ENCODE results near the gene ZNF436.

DNA sequence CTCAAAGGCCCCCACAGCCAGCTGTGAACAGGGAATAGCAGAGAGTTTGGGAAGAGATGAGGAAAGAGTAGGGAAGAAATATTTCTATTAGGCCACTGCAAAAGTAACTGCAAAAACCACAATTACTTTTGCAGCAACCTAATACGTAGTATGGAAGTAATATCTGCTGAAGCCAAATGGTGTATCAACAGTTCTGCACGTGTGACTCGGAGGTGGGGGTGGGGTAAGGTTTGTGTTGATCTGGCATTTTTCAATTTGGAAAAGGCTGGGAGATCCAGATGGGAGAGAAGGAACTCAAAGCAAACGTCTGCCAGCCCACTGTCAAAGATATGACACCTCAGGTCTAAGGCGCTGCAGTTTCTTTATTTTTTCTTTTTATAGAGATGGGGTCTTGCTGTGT lies 11.1 kb upstream of the ZNF436 start:
- TF ChIP-seq RAD21 (IDR thresholded peaks at IDR 0.05; ENCODE audit: low read depth): no peak
- TF ChIP-seq CREB1 (IDR thresholded peaks at IDR 0.05; ENCODE audit: low read depth): no peak
- TF ChIP-seq EGR1 (IDR thresholded peaks at IDR 0.05): no peak
- TF ChIP-seq FOXM1 (IDR thresholded peaks at IDR 0.05; ENCODE audit: borderline replicate concordance, low read depth): no peak
- no peak for TF ChIP-seq YY1 (IDR thresholded peaks at IDR 0.05; ENCODE audit: low read depth)
- no peak for TF ChIP-seq ZBTB7A (IDR thresholded peaks at IDR 0.05; ENCODE audit: low read depth)
- TF ChIP-seq, protein P1, sequence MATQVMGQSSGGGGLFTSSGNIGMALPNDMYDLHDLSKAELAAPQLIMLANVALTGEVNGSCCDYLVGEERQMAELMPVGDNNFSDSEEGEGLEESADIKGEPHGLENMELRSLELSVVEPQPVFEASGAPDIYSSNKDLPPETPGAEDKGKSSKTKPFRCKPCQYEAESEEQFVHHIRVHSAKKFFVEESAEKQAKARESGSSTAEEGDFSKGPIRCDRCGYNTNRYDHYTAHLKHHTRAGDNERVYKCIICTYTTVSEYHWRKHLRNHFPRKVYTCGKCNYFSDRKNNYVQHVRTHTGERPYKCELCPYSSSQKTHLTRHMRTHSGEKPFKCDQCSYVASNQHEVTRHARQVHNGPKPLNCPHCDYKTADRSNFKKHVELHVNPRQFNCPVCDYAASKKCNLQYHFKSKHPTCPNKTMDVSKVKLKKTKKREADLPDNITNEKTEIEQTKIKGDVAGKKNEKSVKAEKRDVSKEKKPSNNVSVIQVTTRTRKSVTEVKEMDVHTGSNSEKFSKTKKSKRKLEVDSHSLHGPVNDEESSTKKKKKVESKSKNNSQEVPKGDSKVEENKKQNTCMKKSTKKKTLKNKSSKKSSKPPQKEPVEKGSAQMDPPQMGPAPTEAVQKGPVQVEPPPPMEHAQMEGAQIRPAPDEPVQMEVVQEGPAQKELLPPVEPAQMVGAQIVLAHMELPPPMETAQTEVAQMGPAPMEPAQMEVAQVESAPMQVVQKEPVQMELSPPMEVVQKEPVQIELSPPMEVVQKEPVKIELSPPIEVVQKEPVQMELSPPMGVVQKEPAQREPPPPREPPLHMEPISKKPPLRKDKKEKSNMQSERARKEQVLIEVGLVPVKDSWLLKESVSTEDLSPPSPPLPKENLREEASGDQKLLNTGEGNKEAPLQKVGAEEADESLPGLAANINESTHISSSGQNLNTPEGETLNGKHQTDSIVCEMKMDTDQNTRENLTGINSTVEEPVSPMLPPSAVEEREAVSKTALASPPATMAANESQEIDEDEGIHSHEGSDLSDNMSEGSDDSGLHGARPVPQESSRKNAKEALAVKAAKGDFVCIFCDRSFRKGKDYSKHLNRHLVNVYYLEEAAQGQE (IDR thresholded peaks at IDR 0.05; ENCODE audit: low read depth): no peak
- no peak for TF ChIP-seq TCF12 (IDR thresholded peaks at IDR 0.05; ENCODE audit: low read depth)
- TF ChIP-seq TAF1 (IDR thresholded peaks at IDR 0.05; ENCODE audit: low read depth): no peak
- TF ChIP-seq, protein P2, sequence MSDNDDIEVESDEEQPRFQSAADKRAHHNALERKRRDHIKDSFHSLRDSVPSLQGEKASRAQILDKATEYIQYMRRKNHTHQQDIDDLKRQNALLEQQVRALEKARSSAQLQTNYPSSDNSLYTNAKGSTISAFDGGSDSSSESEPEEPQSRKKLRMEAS (IDR thresholded peaks at IDR 0.05): no peak
- no peak for TF ChIP-seq EP300 (IDR thresholded peaks at IDR 0.05; ENCODE audit: borderline replicate concordance)
- TF ChIP-seq TEAD4 (IDR thresholded peaks at IDR 0.05): no peak

Measured in Ishikawa (cell line).